ENCODE measurements around the gene KIAA0513.

DNA sequence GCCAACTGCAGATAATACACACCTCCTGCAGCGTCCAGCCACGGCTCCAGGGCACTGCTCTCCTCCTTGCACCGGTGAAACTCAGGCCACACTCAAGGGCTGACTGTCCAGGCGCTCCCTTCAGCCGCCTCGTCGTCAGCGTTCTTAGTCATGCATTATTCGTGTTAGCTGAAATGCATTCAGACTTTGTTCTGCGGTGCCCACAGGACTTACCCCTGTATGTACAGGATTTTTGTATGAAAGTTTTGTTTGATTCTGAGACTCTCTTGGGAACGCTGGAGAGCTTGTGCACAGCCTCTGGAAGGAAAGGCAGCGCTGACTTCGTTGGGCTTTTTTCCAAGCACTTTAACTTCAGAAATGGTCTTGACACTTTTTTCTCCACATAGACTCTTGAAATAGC lies 62.6 kb downstream of the KIAA0513 start:
- TF ChIP-seq CTCF (IDR thresholded peaks at IDR 0.05 in 2 of 3, conservative IDR thresholded peaks at IDR 0.05 in 1 of 3; ENCODE audit: control insufficient read depth in 2 of 3, extremely low read depth in 1 of 3, insufficient read depth in 1 of 3, low read depth in 3 of 3, low read length in 3 of 3) (no peak), CBFB (IDR thresholded peaks at IDR 0.05; ENCODE audit: low read depth) (no peak), EP300 (IDR thresholded peaks at IDR 0.05; ENCODE audit: borderline replicate concordance in 1 of 2, control insufficient read depth in 1 of 2, low read depth in 2 of 2, low read length in 2 of 2) (no peak), GABPA (IDR thresholded peaks at IDR 0.05; ENCODE audit: low read depth) (no peak), NKRF (conservative IDR thresholded peaks at IDR 0.05) (no peak), CHD1 (IDR thresholded peaks at IDR 0.05; ENCODE audit: low read depth, low read length) (no peak), BHLHE40 (IDR thresholded peaks at IDR 0.05; ENCODE audit: borderline replicate concordance in 1 of 2, low read depth in 2 of 2, low read length in 1 of 2) (no peak), RAD21 (IDR thresholded peaks at IDR 0.05; ENCODE audit: insufficient read depth, low read depth, low read length) (no peak), SREBF2 (IDR thresholded peaks at IDR 0.05; ENCODE audit: low read length) (no peak), SRF (IDR thresholded peaks at IDR 0.05; ENCODE audit: low read depth in 2 of 2, low read length in 2 of 2) (no peak), SUPT20H (IDR thresholded peaks at IDR 0.05; ENCODE audit: borderline replicate concordance, control insufficient read depth, low read depth, low read length) (no peak), CEBPZ (IDR thresholded peaks at IDR 0.05; ENCODE audit: low read depth, low read length) (no peak)
- TF ChIP-seq, protein P1, sequence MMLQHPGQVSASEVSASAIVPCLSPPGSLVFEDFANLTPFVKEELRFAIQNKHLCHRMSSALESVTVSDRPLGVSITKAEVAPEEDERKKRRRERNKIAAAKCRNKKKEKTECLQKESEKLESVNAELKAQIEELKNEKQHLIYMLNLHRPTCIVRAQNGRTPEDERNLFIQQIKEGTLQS (IDR thresholded peaks at IDR 0.05; ENCODE audit: borderline replicate concordance, extremely low read depth, low read depth, low read length): no peak

Data from GM12878 (cell line).